NCI-H128 (cell line): ENCODE data around the gene PIP5KL1.
A peak's percentile ranks its signal among the peaks of the same experiment; 100 is the strongest.

Experiments
- DNase-seq: peaks from one replicate; lab custom pipeline; 2025; ENCODE audit not compliant: unreplicated experiment; lab: John Stamatoyannopoulos, UW

The PIP5KL1 gene

GRCh38 chr9:127930231-127931091 lies at the start of gene PIP5KL1:
TSS of gene PIP5KL1 (minus strand) at chr9:127930777. CDS start at chr9:127930752, 25 bp downstream.
- DNase-seq, result peak; percentile 23

GRCh38 chr9:127980060-127980705 lies 49.6 kb upstream of the PIP5KL1 start:
- DNase-seq, result no peak

GRCh38 chr9:127979333-127980059 lies 48.9 kb upstream of the PIP5KL1 start:
- DNase-seq, result no peak

- no peak for DNase-seq
Measured at GRCh38 chr9:127979015-127979332, 48.4 kb upstream of the PIP5KL1 start.

GRCh38 chr9:127977884-127978647 lies 47.5 kb upstream of the PIP5KL1 start:
- DNase-seq, result no peak

- DNase-seq, result no peak
Measured at GRCh38 chr9:127977009-127977883, 46.7 kb upstream of the PIP5KL1 start.

- DNase-seq, result peak; percentile 65
Measured at GRCh38 chr9:127976498-127976897, 45.9 kb upstream of the PIP5KL1 start.

GRCh38 chr9:127975376-127976315 lies 45.1 kb upstream of the PIP5KL1 start:
- DNase-seq, result no peak

- no peak for DNase-seq
Measured at GRCh38 chr9:127974769-127975261, 44.2 kb upstream of the PIP5KL1 start.

GRCh38 chr9:127974001-127974768 lies 43.6 kb upstream of the PIP5KL1 start:
- DNase-seq, result peak; percentile 53

GRCh38 chr9:127973169-127974000 lies 42.8 kb upstream of the PIP5KL1 start:
- DNase-seq, result no peak

- DNase-seq, result no peak
Measured at GRCh38 chr9:127972236-127972871, 41.8 kb upstream of the PIP5KL1 start.

- DNase-seq, result no peak
Measured at GRCh38 chr9:127971357-127972235, 41.0 kb upstream of the PIP5KL1 start.

GRCh38 chr9:127970401-127971313 lies 40.1 kb upstream of the PIP5KL1 start:
- peak; percentile 72 for DNase-seq
